Type B pancreatic cell (in vitro differentiated cells): Measurements from ENCODE around the gene NDUFAF8. TPM values are rescaled to one million over a fixed set of nuclear protein-coding genes. Genes with fewer than 3 reads are reported as not detected.

Experiments
- DNase-seq: peaks from one replicate; pipeline ENCODE4 v3.0.0; 2021; ENCODE audit warnings: mixed read lengths; ENCODE audit not compliant: unreplicated experiment; ENCODE audit errors: extremely low spot score
- H3K27ac Mint-ChIP-seq: 2 replicates; pipeline ENCODE4 v1.8.0; 2021; ENCODE audit warnings: mild to moderate bottlenecking, mixed read lengths
- H3K27me3 Mint-ChIP-seq: 2 replicates; pipeline ENCODE4 v1.8.0; 2021; ENCODE audit warnings: mixed read lengths
- H3K36me3 Mint-ChIP-seq: 2 replicates; pipeline ENCODE4 v1.8.0; 2021; ENCODE audit warnings: mixed read lengths
- H3K4me1 Mint-ChIP-seq: one replicate; pipeline ENCODE4 v1.8.0; 2021; ENCODE audit warnings: mixed read lengths; ENCODE audit not compliant: unreplicated experiment
- H3K4me3 Mint-ChIP-seq: 2 replicates; pipeline ENCODE4 v1.8.0; 2021; ENCODE audit warnings: mild to moderate bottlenecking, mixed read lengths
- H3K9me3 Mint-ChIP-seq: 2 replicates; pipeline ENCODE4 v1.8.0; 2021; ENCODE audit warnings: mixed read lengths
- total RNA-seq: library from RNA; stranded (reverse); gene quantifications from 2 replicates; pipeline ENCODE4 v1.2.1, GENCODE V29; 2021; ENCODE audit warnings: low replicate concordance
- TF ChIP-seq, protein P1 (sequence below): fragments of 200-600 bp; sonication (generic); conservative IDR thresholded peaks from 2 replicates; pipeline ENCODE4 v1.5.0; 2021; ENCODE audit warnings: antibody characterized with exemption, mild to moderate bottlenecking

The NDUFAF8 gene
- total RNA-seq, 1 donor from 2014 or later: 56.9 TPM

DNA sequence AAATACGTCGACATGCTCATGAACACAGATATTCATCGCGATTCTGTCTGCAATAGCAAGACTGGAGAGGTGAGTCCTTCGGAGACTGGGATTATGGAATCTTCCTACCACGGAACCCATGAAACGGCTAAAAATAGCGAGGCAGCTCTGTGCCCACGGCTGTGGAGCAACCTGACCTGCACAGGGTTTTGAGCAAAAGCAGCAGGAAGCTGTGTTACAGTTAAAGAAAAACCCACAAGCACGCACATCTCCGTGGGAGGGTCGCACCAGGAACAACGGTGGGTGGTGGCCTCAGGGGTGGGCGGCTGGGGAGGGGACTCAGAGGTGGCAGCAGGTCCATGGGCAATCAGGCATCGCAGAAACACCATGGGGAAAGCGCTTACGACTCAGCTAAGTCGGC is 31.2 kb downstream of the NDUFAF8 start:
- no peak for DNase-seq
- peaks cover 8% of the 10 kb centered on the region for H3K4me1 Mint-ChIP-seq
- H3K27me3 Mint-ChIP-seq: no peaks in the 10 kb centered on the region
- peaks cover 34% of the 10 kb centered on the region for H3K36me3 Mint-ChIP-seq
- H3K27ac Mint-ChIP-seq: no peak overlapping the region
- no peak overlapping the region for H3K4me3 Mint-ChIP-seq
- H3K9me3 Mint-ChIP-seq: no peaks in the 10 kb centered on the region
- TF ChIP-seq, protein P1, sequence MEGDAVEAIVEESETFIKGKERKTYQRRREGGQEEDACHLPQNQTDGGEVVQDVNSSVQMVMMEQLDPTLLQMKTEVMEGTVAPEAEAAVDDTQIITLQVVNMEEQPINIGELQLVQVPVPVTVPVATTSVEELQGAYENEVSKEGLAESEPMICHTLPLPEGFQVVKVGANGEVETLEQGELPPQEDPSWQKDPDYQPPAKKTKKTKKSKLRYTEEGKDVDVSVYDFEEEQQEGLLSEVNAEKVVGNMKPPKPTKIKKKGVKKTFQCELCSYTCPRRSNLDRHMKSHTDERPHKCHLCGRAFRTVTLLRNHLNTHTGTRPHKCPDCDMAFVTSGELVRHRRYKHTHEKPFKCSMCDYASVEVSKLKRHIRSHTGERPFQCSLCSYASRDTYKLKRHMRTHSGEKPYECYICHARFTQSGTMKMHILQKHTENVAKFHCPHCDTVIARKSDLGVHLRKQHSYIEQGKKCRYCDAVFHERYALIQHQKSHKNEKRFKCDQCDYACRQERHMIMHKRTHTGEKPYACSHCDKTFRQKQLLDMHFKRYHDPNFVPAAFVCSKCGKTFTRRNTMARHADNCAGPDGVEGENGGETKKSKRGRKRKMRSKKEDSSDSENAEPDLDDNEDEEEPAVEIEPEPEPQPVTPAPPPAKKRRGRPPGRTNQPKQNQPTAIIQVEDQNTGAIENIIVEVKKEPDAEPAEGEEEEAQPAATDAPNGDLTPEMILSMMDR: no peak

DNA sequence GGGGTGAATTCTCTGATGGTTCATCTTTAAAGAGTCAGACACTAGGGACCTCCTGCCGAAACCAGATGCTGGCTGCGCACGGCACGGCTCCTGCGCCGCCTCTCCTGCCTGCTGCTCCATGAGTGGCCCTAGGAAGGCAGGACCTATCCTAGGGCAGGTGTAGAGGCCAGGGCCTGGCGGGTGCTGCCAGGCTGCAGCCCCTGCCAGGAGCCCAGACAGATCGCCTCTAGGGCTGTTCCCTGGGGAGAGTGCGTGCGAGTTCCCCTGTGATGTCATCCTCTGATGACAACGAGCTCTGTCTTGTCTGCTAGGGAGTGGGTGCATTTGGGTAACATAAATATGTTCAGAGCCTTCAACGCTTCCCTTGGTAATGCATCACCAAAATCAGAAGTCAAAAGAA is 32.1 kb downstream of the NDUFAF8 start:
- no peak for DNase-seq
- H3K27ac Mint-ChIP-seq: no peak overlapping the region
- peaks cover 37% of the 10 kb centered on the region for H3K36me3 Mint-ChIP-seq
- H3K9me3 Mint-ChIP-seq: no peaks in the 10 kb centered on the region
- H3K4me1 Mint-ChIP-seq: peaks cover 8% of the 10 kb centered on the region
- H3K27me3 Mint-ChIP-seq: no peaks in the 10 kb centered on the region
- TF ChIP-seq, protein P1: no peak
- H3K4me3 Mint-ChIP-seq: no peak overlapping the region

DNA sequence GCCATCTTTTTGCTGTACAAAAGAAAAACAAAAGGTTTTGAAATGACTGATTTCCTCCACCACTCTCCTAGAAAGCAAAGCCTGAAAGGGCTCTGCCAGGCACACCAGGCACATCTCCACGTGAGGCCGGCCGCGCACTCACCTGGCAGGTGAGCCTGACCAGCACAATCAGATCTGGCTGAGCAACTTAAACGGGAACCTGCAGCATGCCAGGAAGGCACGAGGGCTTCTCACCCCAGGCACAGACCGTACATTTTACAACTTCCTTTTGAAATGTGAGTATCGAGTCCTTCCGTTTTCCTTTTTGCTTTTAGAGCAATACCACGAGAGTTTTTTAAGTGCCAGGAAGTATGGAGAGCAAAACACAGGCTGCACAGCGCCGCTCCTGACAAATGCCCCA is 33.5 kb downstream of the NDUFAF8 start:
- no peaks in the 10 kb centered on the region for H3K27me3 Mint-ChIP-seq
- no peak overlapping the region for H3K27ac Mint-ChIP-seq
- no peaks in the 10 kb centered on the region for H3K9me3 Mint-ChIP-seq
- DNase-seq: no peak
- H3K4me1 Mint-ChIP-seq: peaks cover 5% of the 10 kb centered on the region
- H3K36me3 Mint-ChIP-seq: peaks cover 31% of the 10 kb centered on the region
- H3K4me3 Mint-ChIP-seq: no peak overlapping the region
- TF ChIP-seq, protein P1: no peak

DNA sequence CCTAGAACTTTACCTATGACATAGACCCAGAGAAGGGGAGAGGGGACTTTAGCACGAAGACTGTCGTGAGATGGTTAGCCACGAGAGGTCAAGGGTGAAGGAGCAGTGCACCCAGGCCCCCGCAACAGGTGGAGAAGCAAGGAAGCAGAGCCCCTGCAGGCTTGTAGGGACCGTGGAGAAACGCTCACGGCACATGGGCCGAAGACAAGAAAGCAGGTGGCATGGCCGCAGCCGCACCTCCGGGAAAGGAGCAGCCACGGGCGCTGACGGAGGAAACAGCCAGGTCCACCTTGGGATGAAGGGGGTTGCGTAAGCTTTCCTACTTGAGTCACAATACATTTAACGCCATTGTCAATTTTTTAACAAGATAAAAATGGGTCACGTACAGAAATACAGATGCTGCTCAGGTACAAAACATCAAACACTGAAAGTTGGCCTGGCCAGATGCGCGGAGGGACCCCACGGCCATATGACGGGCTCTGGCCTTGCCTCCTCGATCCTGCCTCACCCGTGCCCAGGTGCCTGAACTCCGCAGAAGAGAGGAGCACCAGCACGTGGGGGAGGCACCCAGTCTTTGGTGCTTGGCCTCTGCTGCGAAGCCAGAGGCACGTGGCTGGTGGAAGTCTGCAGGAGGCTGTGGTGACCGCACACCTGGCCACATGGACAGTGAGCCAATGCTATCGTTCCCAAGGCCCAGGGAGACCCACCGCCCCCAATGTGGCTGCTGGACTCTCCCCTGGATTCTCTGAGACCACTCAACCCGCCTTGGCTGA is 34.8 kb downstream of the NDUFAF8 start:
- Mint-ChIP-seq H3K27ac (no peak overlapping the region), H3K4me1 (no peaks in the 10 kb centered on the region), H3K36me3 (peaks cover 20% of the 10 kb centered on the region), H3K27me3 (no peaks in the 10 kb centered on the region), H3K4me3 (no peak overlapping the region), H3K9me3 (no peaks in the 10 kb centered on the region)
- TF ChIP-seq, protein P1: no peak
- DNase-seq: no peak

DNA sequence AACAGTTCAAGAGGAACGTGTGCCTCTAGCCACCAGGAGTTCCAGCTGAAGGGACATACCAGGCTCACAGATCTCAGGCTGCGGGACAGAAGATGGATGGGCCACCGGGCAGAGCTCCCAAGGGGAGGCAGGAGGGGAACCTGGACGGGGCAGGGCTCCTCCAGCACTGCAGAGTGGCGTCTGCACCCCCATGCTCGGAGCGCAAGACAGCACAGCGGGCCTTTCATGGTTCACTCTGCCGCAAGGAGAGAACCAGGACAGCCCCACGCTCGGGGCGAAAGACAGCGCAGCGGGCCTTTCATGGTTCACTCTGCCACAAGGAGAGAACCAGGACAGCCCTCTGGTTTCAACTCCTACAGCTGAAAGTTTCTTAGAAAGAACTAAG is 35.3 kb downstream of the NDUFAF8 start:
- H3K4me3 Mint-ChIP-seq: no peak overlapping the region
- no peak for DNase-seq
- no peaks in the 10 kb centered on the region for H3K9me3 Mint-ChIP-seq
- H3K27ac Mint-ChIP-seq: no peak overlapping the region
- H3K27me3 Mint-ChIP-seq: no peaks in the 10 kb centered on the region
- no peaks in the 10 kb centered on the region for H3K4me1 Mint-ChIP-seq
- peaks cover 16% of the 10 kb centered on the region for H3K36me3 Mint-ChIP-seq
- TF ChIP-seq, protein P1: no peak

DNA sequence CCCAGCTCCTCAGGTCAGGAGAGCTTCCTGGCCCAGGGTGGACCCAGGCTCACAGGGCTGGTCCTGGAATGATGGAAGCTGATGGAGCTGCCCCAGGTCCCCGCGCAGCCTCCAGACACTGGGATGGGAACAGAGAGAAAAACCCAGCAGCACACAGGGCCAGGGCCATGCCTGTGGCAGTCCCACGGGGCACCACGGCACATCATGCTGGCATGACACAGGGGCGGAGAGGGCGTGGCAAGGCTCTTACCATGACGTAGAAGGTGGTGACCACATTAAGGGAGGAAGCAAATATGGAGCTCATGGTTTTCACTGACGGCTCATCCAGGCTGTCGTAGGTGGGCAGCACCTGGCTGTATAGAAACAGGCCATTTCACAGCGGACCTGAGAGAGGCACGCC is 37.7 kb downstream of the NDUFAF8 start:
- no peak for DNase-seq
- H3K4me3 Mint-ChIP-seq: no peak overlapping the region

More for the DNA sequence above, 37.7 kb downstream of the NDUFAF8 start:
- H3K4me1 Mint-ChIP-seq: no peaks in the 10 kb centered on the region
- H3K9me3 Mint-ChIP-seq: no peaks in the 10 kb centered on the region
- peaks cover 9% of the 10 kb centered on the region for H3K36me3 Mint-ChIP-seq
- TF ChIP-seq, protein P1: no peak
- no peak overlapping the region for H3K27ac Mint-ChIP-seq
- no peaks in the 10 kb centered on the region for H3K27me3 Mint-ChIP-seq
